NCI-H2196 (cell line): ENCODE measurements around the gene TP53I3.
"Not testable (repeated sequence)": the region's sequence is repeated elsewhere in the genome, so short reads cannot be mapped to it uniquely, and the experiment has no call there.

Source experiments
- DNase-seq: peaks from one replicate; lab custom pipeline; 2025; ENCODE audit not compliant: unreplicated experiment; lab: John Stamatoyannopoulos, UW

TP53I3 gene

DNA sequence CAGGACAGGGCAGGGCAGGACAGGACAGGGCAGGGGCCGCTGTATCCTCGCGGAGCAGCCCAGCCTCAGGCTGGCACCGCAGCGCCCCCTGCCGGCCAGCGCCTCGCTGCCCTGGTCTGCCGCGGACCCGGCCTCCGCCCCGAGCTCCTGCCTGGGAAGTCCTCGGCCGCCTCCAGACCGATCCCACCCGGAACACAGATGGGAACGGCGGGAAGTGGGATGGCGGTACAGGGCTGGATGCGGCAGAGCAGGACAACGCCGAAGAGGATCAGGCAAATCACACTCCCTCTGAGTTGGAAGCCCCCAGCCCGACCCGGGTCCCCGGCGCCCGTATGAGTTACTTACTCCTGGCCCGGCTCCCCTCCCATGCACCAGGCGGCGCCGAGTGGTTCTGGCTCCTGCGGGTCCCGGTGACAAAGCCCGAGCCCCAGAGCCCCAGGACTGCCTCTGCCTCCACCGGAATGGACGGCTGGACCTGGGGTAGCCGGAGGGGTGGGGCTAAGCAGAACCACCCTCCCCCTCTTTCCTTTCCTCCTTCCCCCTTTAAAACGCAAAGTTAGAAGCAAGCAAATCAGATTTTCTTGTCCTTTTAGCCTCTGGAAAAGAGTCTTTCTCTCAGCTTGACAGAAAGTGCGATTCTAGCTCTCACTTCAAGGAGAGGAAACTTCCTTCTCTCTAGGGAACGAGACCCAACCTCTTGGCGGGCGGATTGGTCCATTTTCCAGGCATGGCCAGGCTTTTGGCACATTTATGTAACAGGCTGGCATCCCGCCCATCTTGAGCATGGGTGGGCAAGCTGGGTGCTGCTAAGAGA lies at the start of gene TP53I3:
TSS of gene TP53I3 (minus strand) at position 449 of the 814 bp plus-strand sequence. CDS start 508 bp downstream, outside the sequence.
- DNase-seq = peak; percentile 86

- DNase-seq = no peak
Measured at GRCh38 chr2:24132543-24132942, 47.9 kb upstream of the TP53I3 start.

DNA sequence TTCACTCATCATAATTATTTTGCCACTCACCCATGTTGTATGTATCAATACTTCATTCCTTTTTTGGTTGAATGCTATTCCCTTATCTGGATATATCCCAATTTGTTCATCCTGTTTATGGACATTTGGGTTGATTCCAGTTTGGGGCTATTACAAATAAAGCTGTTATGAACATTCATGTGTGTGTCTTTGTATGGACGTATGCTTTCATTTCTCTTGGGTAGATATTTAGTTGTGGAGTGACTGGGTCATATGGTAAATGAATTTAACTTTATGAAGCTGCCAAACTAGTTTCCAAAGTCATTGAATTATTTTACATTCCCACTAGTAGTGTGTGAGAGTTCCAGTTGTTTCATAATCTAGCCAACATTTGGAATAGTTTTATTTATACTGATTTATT lies 41.3 kb upstream of the TP53I3 start:
- DNase-seq = no peak

DNA sequence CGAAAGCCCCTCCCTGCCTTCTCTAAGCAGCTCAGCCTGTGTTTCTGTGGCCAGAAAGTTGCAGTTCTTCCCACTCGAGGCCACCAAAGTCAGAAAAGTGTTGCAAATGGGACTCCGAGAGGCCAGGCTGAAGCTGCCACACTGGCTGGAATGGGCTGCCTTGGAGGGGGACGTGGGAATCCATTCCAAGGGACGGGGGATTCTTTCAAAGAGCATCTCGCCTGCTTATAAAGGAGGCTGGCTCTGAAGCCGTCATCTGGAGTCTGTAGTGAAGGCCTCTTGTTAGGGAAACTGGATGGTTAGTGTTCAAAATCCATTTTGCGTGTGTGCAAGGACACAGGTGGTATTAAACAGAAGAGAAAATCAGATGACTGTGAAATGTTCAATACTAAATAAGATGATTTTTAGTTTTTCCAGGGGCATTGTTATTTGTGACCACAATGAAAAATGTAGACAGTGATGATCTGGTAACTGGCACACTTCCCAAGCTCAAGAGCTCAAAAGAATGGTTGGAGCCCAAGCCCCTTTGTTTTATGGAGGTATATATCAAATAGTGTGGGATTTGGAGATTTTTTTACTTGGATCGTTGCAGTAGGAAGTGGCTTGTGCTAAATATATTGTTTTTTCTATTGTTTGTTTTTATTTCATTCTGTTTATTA lies 39.4 kb upstream of the TP53I3 start:
- peak; percentile 54 for DNase-seq

DNA sequence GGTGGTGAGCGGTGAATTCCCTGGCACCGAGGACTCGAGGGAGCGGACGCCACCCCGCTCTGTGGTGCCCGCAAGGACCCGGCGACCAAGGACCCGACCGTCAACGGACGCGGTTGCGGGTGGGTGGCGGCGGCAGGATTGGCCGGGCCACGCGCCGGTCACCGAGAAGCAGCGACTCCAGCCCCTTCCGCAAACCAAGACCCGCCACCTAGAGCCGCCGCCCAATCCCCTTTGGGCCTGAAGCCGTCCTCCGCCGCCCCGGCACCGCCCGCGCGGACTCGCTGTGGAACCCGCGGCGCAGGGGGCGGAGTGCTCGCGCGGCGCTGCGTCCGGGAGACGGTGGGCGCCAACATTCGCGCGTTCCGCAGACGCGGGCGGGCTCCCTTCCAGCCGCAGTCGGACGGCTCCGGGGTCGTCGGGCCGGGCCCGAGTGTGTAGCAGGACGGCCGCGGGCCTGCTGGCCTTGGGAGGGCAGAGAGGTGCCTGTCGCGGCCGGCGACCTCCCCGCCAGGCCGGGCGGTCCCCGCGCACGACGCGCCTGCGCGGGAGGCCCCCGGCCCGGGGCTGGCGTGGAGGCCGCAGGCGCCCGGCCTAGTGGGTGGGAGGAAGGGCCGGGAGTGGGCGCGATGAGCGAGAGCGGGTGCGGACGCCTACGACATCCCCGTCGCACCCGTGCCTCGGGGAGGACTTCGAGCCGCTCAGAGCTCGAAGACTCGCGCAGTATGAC lies 38.7 kb upstream of the TP53I3 start, which contains the start of the genes FAM228B and PFN4:
TSS of gene FAM228B (plus strand) at position 275 of the 727 bp plus-strand sequence. CDS start 893 bp downstream, outside the sequence.
TSS of gene PFN4 (minus strand) at position 140 of the 727 bp plus-strand sequence. CDS start 799 bp downstream, outside the sequence.
- peak; percentile 71 for DNase-seq

GRCh38 chr2:24122366-24123194 lies 37.9 kb upstream of the TP53I3 start:
- DNase-seq = peak; percentile 46

DNA sequence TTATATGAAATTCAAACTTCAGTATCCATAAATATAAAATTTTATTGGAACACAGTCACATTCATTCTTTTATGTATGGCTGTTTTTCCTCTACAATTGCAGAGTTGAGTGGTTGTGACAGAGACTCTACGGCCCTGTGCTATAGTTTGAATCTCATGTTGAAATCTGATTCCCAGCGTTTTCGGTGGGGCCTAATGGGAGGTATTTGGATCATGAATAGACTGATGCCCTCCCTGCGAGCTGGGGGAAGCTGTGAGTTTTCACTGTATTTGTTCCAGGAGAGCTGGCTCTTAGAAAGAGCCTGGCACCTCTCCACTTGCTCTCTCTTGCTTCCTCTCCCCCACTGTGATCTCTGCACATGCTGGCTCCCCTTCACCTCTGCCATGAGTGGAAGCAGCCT lies 36.8 kb upstream of the TP53I3 start:
- no peak for DNase-seq

GRCh38 chr2:24121066-24121465 lies 36.4 kb upstream of the TP53I3 start:
- no peak for DNase-seq

- no peak for DNase-seq
Measured at GRCh38 chr2:24117902-24118301, 33.3 kb upstream of the TP53I3 start.

GRCh38 chr2:24115057-24115456 lies 30.4 kb upstream of the TP53I3 start:
- DNase-seq = no peak

DNA sequence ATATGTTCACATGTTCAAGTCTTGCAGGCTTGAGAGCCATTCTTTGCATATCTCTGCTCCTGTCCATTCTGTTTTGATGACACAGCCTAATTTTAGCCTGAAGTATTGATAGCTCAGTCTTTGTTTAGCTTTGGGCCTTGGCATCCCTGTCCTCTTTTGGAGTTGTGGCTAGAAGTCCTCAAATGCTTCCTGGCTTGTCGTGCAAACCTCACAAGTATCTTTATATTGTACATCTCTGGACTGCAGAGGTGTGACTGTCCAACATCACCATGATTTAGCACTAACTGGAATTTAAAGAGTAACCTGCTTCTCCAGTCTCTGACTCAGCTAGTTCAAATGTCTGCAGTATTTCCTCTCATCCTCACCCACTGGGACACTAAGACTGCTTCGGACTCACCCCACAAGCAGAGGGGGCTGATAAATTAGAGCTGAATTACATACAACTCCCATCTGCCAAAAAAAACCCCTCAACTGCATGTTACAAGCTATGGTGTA lies 26.8 kb upstream of the TP53I3 start:
- no peak for DNase-seq

GRCh38 chr2:24110660-24111303 lies 26.1 kb upstream of the TP53I3 start:
- DNase-seq = no peak

DNA sequence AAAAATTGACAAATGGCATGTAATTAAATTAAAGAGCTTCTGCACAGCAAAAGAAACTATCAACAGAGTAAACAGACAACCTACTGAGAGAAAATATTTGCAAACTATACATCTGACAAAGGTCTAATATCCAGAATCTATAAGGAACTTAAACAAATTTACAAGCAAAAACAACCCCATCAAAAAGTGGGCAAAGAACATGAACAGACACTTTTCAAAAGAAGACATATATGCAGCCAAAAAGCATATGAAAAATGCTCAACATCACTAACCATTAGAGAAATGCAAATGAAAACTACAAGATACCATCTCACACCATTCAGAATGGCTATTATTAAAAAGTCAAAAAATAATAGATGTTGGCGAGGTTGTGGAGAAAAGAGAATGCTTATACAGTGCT lies 24.8 kb upstream of the TP53I3 start:
- not testable (repeated sequence) for DNase-seq

- DNase-seq = no peak
Measured at GRCh38 chr2:24107336-24107735, 22.7 kb upstream of the TP53I3 start.

- no peak for DNase-seq
Measured at GRCh38 chr2:24106786-24107185, 22.2 kb upstream of the TP53I3 start.

- no peak for DNase-seq
Measured at GRCh38 chr2:24105816-24106215, 21.2 kb upstream of the TP53I3 start.

GRCh38 chr2:24104906-24105305 lies 20.3 kb upstream of the TP53I3 start:
- no peak for DNase-seq

DNA sequence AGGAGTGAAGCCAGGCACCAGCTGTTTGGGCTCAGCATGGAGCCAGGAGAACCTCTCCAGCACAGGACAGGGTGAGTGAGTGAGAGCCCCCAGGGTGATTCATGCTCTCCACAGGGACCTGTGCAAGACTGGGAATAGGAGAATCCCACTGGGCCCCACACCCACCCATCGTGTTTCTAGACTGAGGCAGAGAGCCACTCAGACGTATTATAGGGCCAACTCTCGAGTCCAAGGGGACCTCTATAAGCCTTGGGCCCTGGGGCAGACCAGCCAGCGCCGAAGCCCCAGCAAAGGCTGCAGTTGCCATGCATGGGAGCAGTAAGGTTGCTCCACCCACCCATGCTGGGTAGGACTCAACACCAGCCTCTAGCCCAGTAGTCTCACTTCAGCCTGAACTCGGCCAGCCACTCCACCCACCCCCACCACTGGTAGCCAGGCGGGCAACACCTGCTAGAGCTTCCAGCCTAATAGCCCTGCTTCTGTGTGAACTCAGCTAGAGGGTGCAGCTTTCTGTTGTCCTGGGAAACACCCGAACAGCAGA lies 19.5 kb upstream of the TP53I3 start:
- DNase-seq = no peak

GRCh38 chr2:24102677-24103076 lies 18.0 kb upstream of the TP53I3 start:
- DNase-seq = no peak

DNA sequence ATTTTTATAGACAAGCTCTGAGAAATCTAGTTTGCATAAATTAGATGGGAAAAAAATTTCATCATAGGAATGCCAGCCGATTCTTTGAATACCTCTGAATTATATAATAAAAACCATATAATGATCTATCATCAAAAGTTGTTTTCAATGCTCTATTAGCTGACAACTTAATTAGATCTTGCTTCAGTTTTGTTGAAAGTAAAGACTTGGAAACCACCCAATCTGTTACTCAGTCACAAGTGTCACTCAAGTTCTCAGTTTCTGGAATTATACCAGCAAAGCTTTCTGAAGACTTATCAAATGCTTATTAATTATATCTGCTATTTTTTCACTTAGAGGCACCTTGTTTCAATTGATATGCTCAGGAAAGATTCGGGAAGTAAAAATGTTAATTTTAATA lies 17.4 kb upstream of the TP53I3 start:
- DNase-seq = no peak
